Measurements from ENCODE around the gene CLIC6.

CLIC6 gene

DNA sequence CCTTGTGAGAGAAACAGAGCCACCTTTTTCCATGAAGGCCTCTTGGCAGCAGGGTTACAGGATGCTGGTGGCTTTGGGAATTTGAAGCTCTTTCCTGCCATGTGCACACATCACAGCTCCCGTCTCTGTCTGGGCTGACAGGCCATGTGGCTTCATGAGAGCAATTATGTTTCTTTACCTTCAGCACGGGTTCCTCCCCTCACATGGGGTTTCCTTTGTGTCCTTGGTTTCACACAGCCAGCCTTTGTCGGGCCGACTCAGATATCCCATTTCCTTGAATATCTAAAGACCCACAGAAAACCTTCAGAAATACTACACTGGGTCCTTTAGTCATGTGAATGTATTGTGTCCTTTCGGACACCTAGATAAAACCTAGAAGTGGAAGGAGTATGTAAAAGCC, 7.1 kb downstream of the CLIC6 start:
- H3K14ac ChIP-seq (ENCODE audit: low read length), result no peak overlapping the region
- H3K9ac ChIP-seq (ENCODE audit: low read depth, low read length, poor library complexity), result no peak overlapping the region
- H3K27ac ChIP-seq (replicated peaks; ENCODE audit: low read length), result no peak overlapping the region
- no peaks in the 10 kb centered on the region for H3K79me1 ChIP-seq (ENCODE audit: low read depth, low read length)
- no peak overlapping the region for H2BK15ac ChIP-seq (ENCODE audit: low read length)
- no peak overlapping the region for H2BK5ac ChIP-seq (ENCODE audit: low read length)
- H4K91ac ChIP-seq (ENCODE audit: low read depth, low read length, poor library complexity), result no peak overlapping the region
- no peak overlapping the region for H4K8ac ChIP-seq (ENCODE audit: low read depth, low read length)
- peaks cover 0 to 5% of the 10 kb centered on the region in 2 donors for H3K4me1 ChIP-seq (ENCODE audit: control insufficient read depth in 2 of 2, insufficient read depth in 1 of 2, low read depth in 1 of 2, low read length in 2 of 2)
- peaks cover 0 to 44% (median 12%) of the 10 kb centered on the region in 3 experiments for H3K27me3 ChIP-seq (ENCODE audit: control insufficient read depth in 3 of 3, insufficient read depth in 3 of 3, low read depth in 1 of 3, low read length in 3 of 3)
- no peak for DNase-seq (ENCODE audit: low spot score)
- H3K36me3 ChIP-seq (replicated peaks in 1 of 2; ENCODE audit: control insufficient read depth in 2 of 2, insufficient read depth in 2 of 2, low read length in 2 of 2), result no peaks in the 10 kb centered on the region
- H2BK12ac ChIP-seq (ENCODE audit: low read length), result no peak overlapping the region
- no peak overlapping the region for H3K4me2 ChIP-seq (ENCODE audit: insufficient read depth, low read length, poor library complexity, severe bottlenecking)
- WGBS, 2 donors (ENCODE audit: extremely low coverage in 2 of 2, insufficient read length in 2 of 2, insufficient replicate concordance in 1 of 2), result no CpG with 5 or more reads among the region's 5 CpGs
- H3K4ac ChIP-seq (ENCODE audit: low read length), result no peak overlapping the region
- H3K18ac ChIP-seq (ENCODE audit: low read length), result no peak overlapping the region
- no peak overlapping the region for H2AFZ ChIP-seq (ENCODE audit: low read length)
- H3K4me3 ChIP-seq (ENCODE audit: low read length in 2 of 2), result no peak overlapping the region
- no peak overlapping the region for H2BK120ac ChIP-seq (ENCODE audit: low read depth, low read length)
- no peak overlapping the region for H3K23ac ChIP-seq (ENCODE audit: low read depth, low read length, poor library complexity)
- peaks cover 0 to 2% of the 10 kb centered on the region in 2 donors for H3K9me3 ChIP-seq (replicated peaks in 1 of 2; ENCODE audit: control insufficient read depth in 2 of 2, insufficient read depth in 1 of 2, low read depth in 1 of 2, low read length in 2 of 2)
- H2AK5ac ChIP-seq (ENCODE audit: low read depth, low read length), result no peak overlapping the region

DNA sequence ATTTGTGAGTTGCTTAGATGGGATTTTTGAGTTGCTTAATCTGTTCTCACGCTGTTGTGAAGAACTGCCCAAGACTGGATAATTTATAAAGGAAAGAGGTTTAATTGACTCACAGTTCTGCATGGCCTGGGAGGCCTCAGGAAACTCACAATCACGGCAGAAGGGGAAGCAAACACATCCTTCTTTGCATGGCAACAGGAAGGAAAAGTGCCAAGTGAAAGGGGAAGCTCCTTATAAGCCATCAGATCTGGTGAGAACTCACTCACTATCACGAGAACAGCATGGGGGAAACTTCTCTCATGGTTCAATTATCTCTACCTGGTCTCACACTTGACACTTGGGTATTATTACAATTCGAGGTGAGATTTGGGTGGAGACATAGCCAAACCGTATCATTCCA, 10.3 kb downstream of the CLIC6 start:
- WGBS, 2 donors (ENCODE audit: extremely low coverage in 2 of 2, insufficient read length in 2 of 2, insufficient replicate concordance in 1 of 2), result no CpG with 5 or more reads among the region's 5 CpGs
- Histone ChIP-seq H3K18ac (ENCODE audit: low read length) (no peak overlapping the region), H3K27ac (replicated peaks; ENCODE audit: low read length) (no peak overlapping the region), H2BK120ac (ENCODE audit: low read depth, low read length) (no peak overlapping the region), H2BK15ac (ENCODE audit: low read length) (no peak overlapping the region), H3K4me2 (ENCODE audit: insufficient read depth, low read length, poor library complexity, severe bottlenecking) (no peak overlapping the region), H3K4ac (ENCODE audit: low read length) (no peak overlapping the region), H3K14ac (ENCODE audit: low read length) (no peak overlapping the region), H3K9ac (ENCODE audit: low read depth, low read length, poor library complexity) (no peak overlapping the region), H2AK5ac (ENCODE audit: low read depth, low read length) (no peak overlapping the region), H2AFZ (ENCODE audit: low read length) (no peak overlapping the region), H3K79me1 (ENCODE audit: low read depth, low read length) (no peaks in the 10 kb centered on the region), H3K27me3 (ENCODE audit: control insufficient read depth in 3 of 3, insufficient read depth in 3 of 3, low read depth in 1 of 3, low read length in 3 of 3) (peaks cover 0 to 15% (median 0%) of the 10 kb centered on the region in 3 experiments), H4K91ac (ENCODE audit: low read depth, low read length, poor library complexity) (no peak overlapping the region), H3K4me3 (ENCODE audit: low read length in 2 of 2) (no peak overlapping the region), H3K4me1 (ENCODE audit: control insufficient read depth in 2 of 2, insufficient read depth in 1 of 2, low read depth in 1 of 2, low read length in 2 of 2) (peaks cover 0 to 5% of the 10 kb centered on the region in 2 donors), H4K8ac (ENCODE audit: low read depth, low read length) (no peak overlapping the region), H2BK5ac (ENCODE audit: low read length) (no peak overlapping the region), H3K9me3 (replicated peaks in 1 of 2; ENCODE audit: control insufficient read depth in 2 of 2, insufficient read depth in 1 of 2, low read depth in 1 of 2, low read length in 2 of 2) (peaks cover 0 to 5% of the 10 kb centered on the region in 2 donors), H3K36me3 (replicated peaks in 1 of 2; ENCODE audit: control insufficient read depth in 2 of 2, insufficient read depth in 2 of 2, low read length in 2 of 2) (no peaks in the 10 kb centered on the region), H2BK12ac (ENCODE audit: low read length) (no peak overlapping the region), H3K23ac (ENCODE audit: low read depth, low read length, poor library complexity) (no peak overlapping the region)
- DNase-seq (ENCODE audit: low spot score), result no peak

DNA sequence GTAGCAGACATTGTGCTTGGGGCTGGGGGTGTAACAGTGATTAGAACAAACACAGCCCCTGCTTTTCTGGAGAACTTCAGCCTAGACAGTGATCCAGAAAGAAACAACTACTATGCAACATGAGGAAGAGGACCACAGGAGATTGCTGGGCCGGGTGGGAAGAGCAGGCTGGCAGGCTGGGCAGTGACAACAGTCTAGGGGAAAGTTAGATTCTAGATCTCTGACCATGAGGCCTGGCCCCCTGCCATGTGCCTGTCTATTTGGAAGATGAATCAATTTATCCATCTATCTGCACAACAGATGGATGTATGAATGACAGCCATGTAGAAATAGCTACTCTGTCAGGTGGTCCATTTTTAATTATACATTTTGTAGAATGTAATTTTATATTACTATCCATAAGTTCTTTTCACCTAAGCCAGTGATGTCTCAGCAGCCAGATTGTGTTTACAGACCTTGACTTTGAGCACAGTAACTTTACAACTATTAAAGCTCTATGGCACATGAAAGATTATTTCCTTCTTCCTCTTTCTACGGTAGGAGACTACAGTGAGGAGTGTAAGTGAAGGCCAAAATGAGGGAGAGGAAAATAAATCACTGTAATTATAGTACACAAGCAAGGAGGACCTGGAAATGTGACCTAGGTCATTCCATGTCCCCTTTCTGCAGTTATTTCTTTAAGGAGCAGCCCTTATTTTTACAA, 15.5 kb downstream of the CLIC6 start:
- no peak overlapping the region for H4K8ac ChIP-seq (ENCODE audit: low read depth, low read length)
- no peak for DNase-seq (ENCODE audit: low spot score)
- H2BK12ac ChIP-seq (ENCODE audit: low read length), result no peak overlapping the region
- no peaks in the 10 kb centered on the region for H3K27me3 ChIP-seq (ENCODE audit: control insufficient read depth in 3 of 3, insufficient read depth in 3 of 3, low read depth in 1 of 3, low read length in 3 of 3)
- H3K4me3 ChIP-seq (ENCODE audit: low read length in 2 of 2), result no peak overlapping the region
- H3K23ac ChIP-seq (ENCODE audit: low read depth, low read length, poor library complexity), result no peak overlapping the region
- no peak overlapping the region for H3K18ac ChIP-seq (ENCODE audit: low read length)
- no peaks in the 10 kb centered on the region for H3K79me1 ChIP-seq (ENCODE audit: low read depth, low read length)
- peaks cover 0 to 2% of the 10 kb centered on the region in 2 donors for H3K4me1 ChIP-seq (ENCODE audit: control insufficient read depth in 2 of 2, insufficient read depth in 1 of 2, low read depth in 1 of 2, low read length in 2 of 2)
- no peak overlapping the region for H3K27ac ChIP-seq (replicated peaks; ENCODE audit: low read length)
- H2AFZ ChIP-seq (ENCODE audit: low read length), result no peak overlapping the region
- H2BK5ac ChIP-seq (ENCODE audit: low read length), result no peak overlapping the region
- H3K9ac ChIP-seq (ENCODE audit: low read depth, low read length, poor library complexity), result no peak overlapping the region
- H2BK15ac ChIP-seq (ENCODE audit: low read length), result no peak overlapping the region
- H3K9me3 ChIP-seq (replicated peaks in 1 of 2; ENCODE audit: control insufficient read depth in 2 of 2, insufficient read depth in 1 of 2, low read depth in 1 of 2, low read length in 2 of 2), result peaks cover 0 to 3% of the 10 kb centered on the region in 2 donors
- no peaks in the 10 kb centered on the region for H3K36me3 ChIP-seq (replicated peaks in 1 of 2; ENCODE audit: control insufficient read depth in 2 of 2, insufficient read depth in 2 of 2, low read length in 2 of 2)
- no peak overlapping the region for H2AK5ac ChIP-seq (ENCODE audit: low read depth, low read length)
- no CpG with 5 or more reads among the region's 2 CpGs for WGBS, 2 donors (ENCODE audit: extremely low coverage in 2 of 2, insufficient read length in 2 of 2, insufficient replicate concordance in 1 of 2)
- H2BK120ac ChIP-seq (ENCODE audit: low read depth, low read length), result no peak overlapping the region
- no peak overlapping the region for H4K91ac ChIP-seq (ENCODE audit: low read depth, low read length, poor library complexity)
- H3K4me2 ChIP-seq (ENCODE audit: insufficient read depth, low read length, poor library complexity, severe bottlenecking), result no peak overlapping the region
- H3K14ac ChIP-seq (ENCODE audit: low read length), result no peak overlapping the region
- H3K4ac ChIP-seq (ENCODE audit: low read length), result no peak overlapping the region

DNA sequence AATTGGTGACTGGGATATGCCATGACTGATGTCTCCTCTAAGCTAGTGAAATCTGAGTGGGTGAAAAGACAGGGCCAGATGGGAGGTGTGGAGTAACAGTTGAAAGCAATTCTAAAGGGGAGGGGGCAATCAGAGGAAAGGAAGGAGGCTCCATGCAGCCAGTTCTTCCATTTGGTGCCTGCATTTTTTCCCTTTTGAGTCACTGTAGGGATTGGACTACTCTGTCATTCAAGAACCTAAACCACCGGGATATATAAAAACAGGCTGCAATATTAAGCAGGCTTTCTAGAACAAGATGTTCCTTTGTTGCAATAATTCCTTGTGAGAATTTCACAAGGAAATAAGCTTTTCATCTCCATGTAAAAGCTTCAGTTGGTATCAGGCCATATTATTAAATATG, 18.3 kb downstream of the CLIC6 start:
- H3K4me3 ChIP-seq (ENCODE audit: low read length in 2 of 2), result no peak overlapping the region
- no peak overlapping the region for H3K18ac ChIP-seq (ENCODE audit: low read length)
- no peak overlapping the region for H3K4ac ChIP-seq (ENCODE audit: low read length)
- no peak overlapping the region for H2AFZ ChIP-seq (ENCODE audit: low read length)
- H3K79me1 ChIP-seq (ENCODE audit: low read depth, low read length), result no peaks in the 10 kb centered on the region
- no peak overlapping the region for H2BK15ac ChIP-seq (ENCODE audit: low read length)
- H2BK12ac ChIP-seq (ENCODE audit: low read length), result no peak overlapping the region
- H3K9me3 ChIP-seq (replicated peaks in 1 of 2; ENCODE audit: control insufficient read depth in 2 of 2, insufficient read depth in 1 of 2, low read depth in 1 of 2, low read length in 2 of 2), result no peaks in the 10 kb centered on the region
- H2AK5ac ChIP-seq (ENCODE audit: low read depth, low read length), result no peak overlapping the region
- no peak for DNase-seq (ENCODE audit: low spot score)
- no peak overlapping the region for H3K9ac ChIP-seq (ENCODE audit: low read depth, low read length, poor library complexity)
- peaks cover 0 to 11% of the 10 kb centered on the region in 2 donors for H3K4me1 ChIP-seq (ENCODE audit: control insufficient read depth in 2 of 2, insufficient read depth in 1 of 2, low read depth in 1 of 2, low read length in 2 of 2)
- WGBS, 2 donors (ENCODE audit: extremely low coverage in 2 of 2, insufficient read length in 2 of 2, insufficient replicate concordance in 1 of 2), result no CpG with 5 or more reads among the region's 1 CpG
- no peak overlapping the region for H2BK5ac ChIP-seq (ENCODE audit: low read length)
- H3K14ac ChIP-seq (ENCODE audit: low read length), result no peak overlapping the region
- H4K8ac ChIP-seq (ENCODE audit: low read depth, low read length), result no peak overlapping the region
- no peak overlapping the region for H4K91ac ChIP-seq (ENCODE audit: low read depth, low read length, poor library complexity)
- H3K36me3 ChIP-seq (replicated peaks in 1 of 2; ENCODE audit: control insufficient read depth in 2 of 2, insufficient read depth in 2 of 2, low read length in 2 of 2), result no peaks in the 10 kb centered on the region
- no peak overlapping the region for H2BK120ac ChIP-seq (ENCODE audit: low read depth, low read length)
- H3K27ac ChIP-seq (replicated peaks; ENCODE audit: low read length), result no peak overlapping the region
- H3K23ac ChIP-seq (ENCODE audit: low read depth, low read length, poor library complexity), result no peak overlapping the region
- H3K27me3 ChIP-seq (ENCODE audit: control insufficient read depth in 3 of 3, insufficient read depth in 3 of 3, low read depth in 1 of 3, low read length in 3 of 3), result peaks cover 0 to 5% (median 0%) of the 10 kb centered on the region in 3 experiments
- H3K4me2 ChIP-seq (ENCODE audit: insufficient read depth, low read length, poor library complexity, severe bottlenecking), result no peak overlapping the region

Measured in neuronal stem cell (in vitro differentiated cells).